Hippocampal formation (tissue), 2 donors: ENCODE results near the gene ZNF442.
"Not testable (repeated sequence)": the region's sequence is repeated elsewhere in the genome, so short reads cannot be mapped to it uniquely, and the experiment has no call there.

Experiments used
- DNase-seq, 2 donors: peaks; one replicate each; lab custom pipeline; 2025; lab: John Stamatoyannopoulos, UW

ZNF442 gene

DNA sequence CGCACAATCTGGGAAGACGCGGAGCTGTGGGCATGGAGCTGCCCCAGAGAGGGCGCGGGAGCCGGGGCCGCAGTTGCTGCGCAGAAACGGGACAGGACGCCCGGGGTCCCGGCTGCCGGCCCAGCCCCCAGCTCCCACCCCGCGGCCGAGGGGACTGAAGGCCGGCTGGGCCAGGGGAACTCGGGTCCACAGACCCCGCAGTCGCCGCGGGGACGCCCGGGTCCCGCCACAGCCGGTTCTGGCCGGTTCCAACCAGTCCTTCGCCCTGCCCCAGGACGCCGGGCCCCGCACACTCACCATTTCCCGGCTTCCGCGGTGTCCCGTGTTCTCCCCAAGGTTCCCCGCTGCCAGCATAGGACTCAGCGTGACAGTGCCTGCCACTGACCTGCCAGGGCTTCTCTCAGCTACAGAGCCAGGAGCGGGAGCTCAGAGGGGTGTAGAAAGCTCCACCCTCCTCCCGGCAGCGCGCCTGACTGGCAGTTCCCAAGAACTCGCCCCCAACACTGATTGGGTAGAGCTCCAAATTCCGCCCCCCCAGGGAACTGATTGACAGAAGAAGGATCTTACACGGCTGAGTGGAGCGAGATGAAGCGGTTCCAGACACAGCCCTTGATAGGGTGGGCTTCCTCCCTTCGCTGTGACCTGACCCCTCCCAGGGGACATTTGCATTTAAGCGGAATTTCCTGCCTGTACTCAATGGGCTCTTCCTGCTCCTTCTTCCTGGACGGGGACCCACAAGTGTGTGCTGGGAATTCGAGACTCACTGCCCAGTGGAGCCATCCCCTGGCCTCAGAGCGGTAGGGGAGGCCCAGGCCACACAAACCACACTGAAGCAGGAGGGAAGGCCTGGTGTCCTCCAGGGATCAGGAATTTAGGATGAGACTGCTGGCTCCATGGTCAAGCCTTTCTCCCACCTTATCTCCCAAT, at the start of gene ZNF442:
ZNF442 (minus strand) TSS at position 448 of the 927 bp plus-strand sequence. CDS start 2,052 bp downstream, outside the sequence.
- DNase-seq, result peak; percentile 91 to 97

GRCh38 chr19:12411893-12412292, 46.4 kb upstream of the ZNF442 start:
- DNase-seq, result no peak

GRCh38 chr19:12400633-12401502, 35.4 kb upstream of the ZNF442 start, which contains the start of gene ZNF799:
ZNF799 (minus strand) TSS chr19:12401271; CDS start chr19:12401070, 201 bp downstream.
- DNase-seq, result peak; percentile 93 to 96

- not testable (repeated sequence) for DNase-seq
Observed at GRCh38 chr19:12399901-12400632, 34.6 kb upstream of the ZNF442 start.

- DNase-seq, result not testable (repeated sequence)
Observed at GRCh38 chr19:12391148-12391547, 25.7 kb upstream of the ZNF442 start.

DNA sequence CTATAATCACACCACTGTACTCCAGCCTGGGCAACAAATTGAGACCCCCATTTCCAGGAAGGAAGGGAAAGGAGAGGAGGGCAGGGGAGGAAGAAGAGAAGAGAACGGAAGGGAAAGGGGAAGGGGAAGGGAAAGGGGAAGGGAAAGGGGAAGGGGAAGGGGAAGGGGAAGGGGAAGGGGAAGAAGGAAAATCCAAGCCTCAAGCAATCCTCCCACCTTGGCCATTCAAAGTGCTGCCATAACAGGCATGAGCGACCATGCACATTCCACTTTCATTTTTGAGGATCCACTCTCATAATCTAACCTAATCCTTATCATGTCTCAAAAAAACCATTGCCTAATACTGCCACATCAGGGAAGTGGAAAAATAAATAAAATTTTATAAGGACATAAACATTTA, 20.9 kb upstream of the ZNF442 start:
- not testable (repeated sequence) for DNase-seq

DNA sequence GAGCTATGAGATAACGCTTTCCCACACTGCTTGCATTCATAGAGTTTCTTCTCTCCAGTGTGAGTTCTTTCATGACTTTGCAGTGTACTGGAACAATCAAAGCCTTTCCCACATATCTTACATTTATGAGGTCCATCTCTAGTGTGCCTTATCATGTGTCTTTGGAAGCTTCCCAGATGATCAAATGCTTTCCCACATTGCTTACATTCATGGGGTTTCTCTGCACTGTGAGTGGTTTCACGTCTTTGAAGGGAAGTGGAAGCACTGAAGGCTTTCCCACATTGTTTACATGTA, 14.9 kb upstream of the ZNF442 start:
- no peak for DNase-seq

- DNase-seq, result no peak
Observed at GRCh38 chr19:12379732-12380443, 14.4 kb upstream of the ZNF442 start.

GRCh38 chr19:12374026-12374425, 8.5 kb upstream of the ZNF442 start:
- DNase-seq, result no peak

- DNase-seq, result peak in 1 of 2 donors; percentile 6
Observed at GRCh38 chr19:12364391-12365235, 870 bp downstream of the ZNF442 start.

- DNase-seq, result not testable (repeated sequence)
Observed at GRCh38 chr19:12362236-12362635, 3.2 kb downstream of the ZNF442 start.

DNA sequence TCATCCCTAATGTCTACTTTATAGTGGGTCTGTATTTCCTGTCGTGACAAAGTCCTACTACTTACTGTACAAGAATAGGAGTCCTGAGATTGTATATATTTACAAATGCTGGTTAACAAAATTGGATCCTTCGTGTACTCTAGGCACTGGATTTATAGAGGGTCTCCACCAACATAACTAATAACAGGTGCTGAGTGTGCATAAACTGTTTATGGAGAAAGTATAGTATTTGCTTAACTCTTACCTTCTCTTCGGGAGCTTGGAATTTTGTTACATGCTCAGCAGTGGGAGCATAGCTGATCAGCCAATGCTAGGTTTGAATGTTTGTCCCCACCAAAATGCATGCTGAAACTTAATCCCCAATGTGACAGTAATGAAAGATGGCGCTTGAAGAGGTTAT, 12.1 kb downstream of the ZNF442 start:
- DNase-seq, result no peak

- no peak for DNase-seq
Observed at GRCh38 chr19:12350890-12351197, 14.6 kb downstream of the ZNF442 start.

DNA sequence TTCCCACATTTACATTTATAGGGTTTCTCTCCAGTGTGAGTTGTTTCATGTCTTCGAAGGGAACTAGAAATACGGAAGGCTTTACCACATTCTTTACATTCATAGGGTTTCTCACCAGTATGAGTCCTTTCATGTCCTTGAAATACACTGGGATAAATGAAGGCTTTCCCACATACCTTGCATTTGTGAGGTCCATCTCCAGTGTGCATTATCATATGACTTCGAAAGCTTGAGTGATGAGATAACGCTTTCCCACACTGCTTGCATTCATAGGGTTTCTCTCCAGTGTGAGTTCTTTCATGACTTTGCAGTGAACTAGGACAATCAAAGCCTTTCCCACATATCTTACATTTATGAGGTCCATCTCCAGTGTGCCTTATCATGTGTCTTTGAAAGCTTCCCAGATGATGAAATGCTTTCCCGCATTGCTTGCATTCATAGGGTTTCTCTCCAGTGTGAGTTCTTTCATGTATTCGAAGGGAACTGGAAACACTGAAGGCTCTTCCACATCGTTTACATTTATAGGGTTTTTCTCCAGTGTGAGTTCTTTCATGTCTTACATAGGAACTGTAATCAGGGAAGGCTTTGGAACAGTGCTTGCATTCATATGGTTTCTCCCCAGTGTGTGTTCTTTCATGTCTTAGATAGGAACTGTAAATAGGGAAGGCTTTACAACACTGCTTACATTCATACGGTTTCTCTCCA, 15.1 kb downstream of the ZNF442 start:
- no peak for DNase-seq

DNA sequence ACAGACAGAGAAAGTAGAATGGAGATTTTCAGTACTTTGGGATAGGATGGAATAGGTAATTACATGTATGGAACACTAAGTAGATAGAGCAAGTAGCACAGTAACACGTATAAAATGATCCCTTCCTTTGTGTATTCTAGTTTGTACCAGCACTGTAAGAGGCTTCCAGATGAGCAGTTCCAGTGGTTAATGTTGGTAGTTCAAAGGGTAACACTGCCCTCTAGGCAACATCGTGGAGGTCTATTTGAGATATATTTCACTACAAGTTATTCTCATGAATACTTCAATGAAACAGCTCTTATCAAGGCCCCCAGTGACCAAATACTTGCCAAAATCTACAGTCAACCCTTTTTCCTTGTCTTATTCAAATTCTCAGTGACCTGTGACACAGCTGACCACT, 18.6 kb downstream of the ZNF442 start:
- no peak for DNase-seq

DNA sequence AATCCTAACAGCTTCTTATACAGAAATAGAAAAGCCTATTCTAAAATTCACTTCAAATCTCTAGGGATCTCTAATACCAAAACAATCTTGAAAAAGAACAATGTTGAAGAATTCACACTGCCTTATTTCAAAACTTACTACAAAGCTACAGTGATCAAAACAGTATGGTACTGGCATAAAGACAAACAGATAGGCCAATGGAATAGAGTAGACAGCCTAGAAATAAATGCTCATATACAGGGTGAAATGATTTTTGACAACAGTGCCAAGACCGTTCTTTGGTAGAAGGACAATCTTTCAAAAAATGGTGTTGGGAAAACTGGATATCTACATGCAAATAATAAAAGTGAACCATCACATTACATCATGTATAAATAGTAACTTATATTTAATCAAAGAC, 20.3 kb downstream of the ZNF442 start:
- DNase-seq, result no peak

GRCh38 chr19:12333162-12334159, 32.0 kb downstream of the ZNF442 start, which contains the start of gene ZNF563:
ZNF563 (minus strand) TSS chr19:12333633; CDS start chr19:12333482, 151 bp downstream.
- DNase-seq, result peak; percentile 97 to 98

DNA sequence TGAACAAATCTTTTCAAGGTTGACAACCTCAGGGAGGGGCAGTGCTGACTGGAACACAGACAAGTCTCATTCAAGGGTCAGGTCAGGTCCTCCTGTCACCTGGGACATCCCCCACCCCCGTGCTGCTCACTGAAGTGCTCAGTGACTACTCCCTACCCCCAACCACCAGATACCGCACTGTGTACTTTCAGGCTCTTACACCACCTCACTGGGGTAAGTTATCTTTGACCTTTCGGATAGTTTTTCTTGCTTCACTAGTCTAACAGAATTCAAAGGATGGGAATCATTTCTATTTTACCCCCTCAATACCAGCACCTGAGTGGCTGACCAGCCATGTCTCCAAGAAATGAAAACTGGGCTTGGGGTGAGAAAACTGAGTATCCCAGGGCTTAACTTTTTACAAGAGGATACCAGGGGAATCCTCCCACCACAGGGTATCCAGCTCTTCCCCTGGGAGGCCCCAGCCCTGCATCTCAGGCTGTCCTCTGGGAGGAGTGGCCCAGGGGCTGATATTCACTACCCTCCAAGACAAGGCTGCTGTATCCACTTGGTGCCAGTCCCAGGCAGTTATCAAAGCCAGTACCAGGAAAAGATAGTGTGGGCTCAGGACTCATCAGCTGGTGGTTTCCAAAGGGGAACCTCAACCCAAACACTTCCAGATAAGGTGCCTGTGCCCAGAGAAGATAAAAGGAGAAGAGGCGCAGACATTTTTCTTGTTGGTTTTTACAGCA, 34.1 kb downstream of the ZNF442 start:
- no peak for DNase-seq
